Colonic mucosa (tissue), 4 donors: ENCODE data around the gene SYT17. TPM values are rescaled to one million over a fixed set of nuclear protein-coding genes. Genes with fewer than 3 reads are reported as not detected.

ENCODE experiments used
- DNase-seq: peaks from one replicate; pipeline ENCODE4 v3.0.0-alpha.2; 2020
- H3K27ac ChIP-seq: fragments of 200-600 bp; one replicate; pipeline ENCODE4 v1.8.0; 2021
- H3K27me3 ChIP-seq: fragments of 200-600 bp; one replicate; pipeline ENCODE4 v1.8.0; 2021
- H3K36me3 ChIP-seq: fragments of 200-600 bp; one replicate; pipeline ENCODE4 v1.8.0; 2021
- H3K4me1 ChIP-seq: fragments of 200-600 bp; one replicate; pipeline ENCODE4 v1.8.0; 2021; ENCODE audit warnings: mild to moderate bottlenecking
- H3K4me3 ChIP-seq: fragments of 200-600 bp; one replicate; pipeline ENCODE4 v1.8.0; 2021
- H3K9ac ChIP-seq, 2 donors: one replicate each; pipeline ENCODE4 v1.7.0; 2013; ENCODE audit warnings: control low read depth in 2 of 2, low read depth in 2 of 2, low read length in 2 of 2
- H3K9me3 ChIP-seq: fragments of 200-600 bp; one replicate; pipeline ENCODE4 v1.8.0; 2021
- CTCF ChIP-seq: fragments of 200-600 bp; IDR thresholded peaks from one replicate; pipeline ENCODE4 v1.8.0; 2022; ENCODE audit warnings: antibody characterized with exemption, mild to moderate bottlenecking
- intact Hi-C: fragments of 100-400 bp; cut with DNase I; formaldehyde crosslinking; loops from one replicate; pipeline ENCODE4 v1.14.1; 2022
- total RNA-seq, 2 donors: library from RNA; stranded (reverse); fragmentation: NEBNext Ultra II Directional in 1 of 2; extraction: Animal tissue kit (Norgen Biotek cat#: 25700) in 1 of 2; gene quantifications; one replicate each; pipeline ENCODE4 v1.2.1, GENCODE V29; 2021
- donor health status: healthy.
- donor health status: DM: no; HTN: no; CAD: no.
- donor health status: DM: no; HTN: no; CAD: no.

SYT17 gene
- total RNA-seq, 2 donors from 2014 or later = 5.1 to 5.5 TPM

GRCh38 chr16:19291475-19291874, 123.4 kb downstream of the SYT17 start:
- Histone ChIP-seq H3K9ac (no peak overlapping the region), H3K36me3 (no peaks in the 10 kb centered on the region), H3K9me3 (no peaks in the 10 kb centered on the region), H3K27ac (no peak overlapping the region), H3K27me3 (no peaks in the 10 kb centered on the region), H3K4me1 (no peaks in the 10 kb centered on the region), H3K4me3 (no peak overlapping the region)
- no peak for DNase-seq
- intact Hi-C loops = no loop called here
- TF ChIP-seq CTCF = no peak

GRCh38 chr16:19292186-19292585, 124.1 kb downstream of the SYT17 start:
- no peak for TF ChIP-seq CTCF
- no peaks in the 10 kb centered on the region for H3K9me3 ChIP-seq
- intact Hi-C loops = no loop called here
- no peak overlapping the region for H3K4me3 ChIP-seq
- H3K36me3 ChIP-seq = no peaks in the 10 kb centered on the region
- H3K4me1 ChIP-seq = no peaks in the 10 kb centered on the region
- H3K27ac ChIP-seq = no peak overlapping the region
- no peak overlapping the region for H3K9ac ChIP-seq
- DNase-seq = no peak
- no peaks in the 10 kb centered on the region for H3K27me3 ChIP-seq

- Histone ChIP-seq H3K4me3 (no peak overlapping the region), H3K27me3 (no peaks in the 10 kb centered on the region), H3K9ac (no peak overlapping the region), H3K9me3 (no peaks in the 10 kb centered on the region), H3K4me1 (no peaks in the 10 kb centered on the region), H3K27ac (no peak overlapping the region), H3K36me3 (no peaks in the 10 kb centered on the region)
- DNase-seq = no peak
- TF ChIP-seq CTCF = no peak
- intact Hi-C loops = no loop called here
These were observed 126.2 kb downstream of the SYT17 start for GRCh38 chr16:19294156-19294649.

- no peak for TF ChIP-seq CTCF
- Histone ChIP-seq H3K9me3 (no peaks in the 10 kb centered on the region), H3K9ac (no peak overlapping the region), H3K36me3 (no peaks in the 10 kb centered on the region), H3K4me1 (no peaks in the 10 kb centered on the region), H3K27me3 (no peaks in the 10 kb centered on the region), H3K4me3 (no peak overlapping the region), H3K27ac (no peak overlapping the region)
- intact Hi-C loops = no loop called here
- DNase-seq = no peak
These were observed 127.4 kb downstream of the SYT17 start for GRCh38 chr16:19295393-19295792.

- no peaks in the 10 kb centered on the region for H3K27me3 ChIP-seq
- no peak overlapping the region for H3K9ac ChIP-seq
- no peaks in the 10 kb centered on the region for H3K4me1 ChIP-seq
- DNase-seq = no peak
- H3K27ac ChIP-seq = no peak overlapping the region
- H3K4me3 ChIP-seq = no peak overlapping the region
- intact Hi-C loops = no loop called here
- no peaks in the 10 kb centered on the region for H3K36me3 ChIP-seq
- no peaks in the 10 kb centered on the region for H3K9me3 ChIP-seq
- TF ChIP-seq CTCF = no peak
These were observed 129.4 kb downstream of the SYT17 start for GRCh38 chr16:19297454-19297853.

GRCh38 chr16:19299565-19299964, 131.5 kb downstream of the SYT17 start:
- no peak for TF ChIP-seq CTCF
- Histone ChIP-seq H3K27me3 (no peaks in the 10 kb centered on the region), H3K4me3 (no peak overlapping the region), H3K9me3 (no peaks in the 10 kb centered on the region), H3K27ac (no peak overlapping the region), H3K4me1 (no peaks in the 10 kb centered on the region), H3K9ac (no peak overlapping the region), H3K36me3 (no peaks in the 10 kb centered on the region)
- no peak for DNase-seq
- intact Hi-C loops = no loop called here
